ENCODE results near the gene NABP1.
A peak's percentile ranks its signal among the peaks of the same experiment; 100 is the strongest.

The NABP1 gene

GRCh38 chr2:191676790-191677645, 918 bp upstream of the NABP1 start:
- no peak for TF ChIP-seq EP300 (IDR thresholded peaks at IDR 0.05; ENCODE audit: borderline replicate concordance)
- no peak for TF ChIP-seq ZBTB7A (IDR thresholded peaks at IDR 0.05; ENCODE audit: low read depth)
- no peak for TF ChIP-seq TCF12 (IDR thresholded peaks at IDR 0.05; ENCODE audit: low read depth)
- TF ChIP-seq CREB1 (IDR thresholded peaks at IDR 0.05; ENCODE audit: low read depth), result no peak
- no peak for TF ChIP-seq EGR1 (IDR thresholded peaks at IDR 0.05)
- no peak for TF ChIP-seq USF1 (IDR thresholded peaks at IDR 0.05)
- no peak for TF ChIP-seq CEBPB (IDR thresholded peaks at IDR 0.05)
- no peak for TF ChIP-seq TAF1 (IDR thresholded peaks at IDR 0.05; ENCODE audit: low read depth)
- TF ChIP-seq REST (IDR thresholded peaks at IDR 0.05; ENCODE audit: low read depth), result no peak
- TF ChIP-seq TEAD4 (IDR thresholded peaks at IDR 0.05), result no peak
- TF ChIP-seq YY1 (IDR thresholded peaks at IDR 0.05; ENCODE audit: low read depth), result no peak
- no peak for TF ChIP-seq FOXM1 (IDR thresholded peaks at IDR 0.05; ENCODE audit: borderline replicate concordance, low read depth)
- no peak for TF ChIP-seq RAD21 (IDR thresholded peaks at IDR 0.05; ENCODE audit: low read depth)
- TF ChIP-seq, protein P1, sequence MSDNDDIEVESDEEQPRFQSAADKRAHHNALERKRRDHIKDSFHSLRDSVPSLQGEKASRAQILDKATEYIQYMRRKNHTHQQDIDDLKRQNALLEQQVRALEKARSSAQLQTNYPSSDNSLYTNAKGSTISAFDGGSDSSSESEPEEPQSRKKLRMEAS (IDR thresholded peaks at IDR 0.05), result no peak
- TF ChIP-seq NFIC (IDR thresholded peaks at IDR 0.05), result no peak

GRCh38 chr2:191678437-191679100, 633 bp downstream of the NABP1 start:
- TF ChIP-seq CEBPB (IDR thresholded peaks at IDR 0.05) (no peak), EGR1 (IDR thresholded peaks at IDR 0.05) (no peak), TCF12 (IDR thresholded peaks at IDR 0.05; ENCODE audit: low read depth) (no peak), YY1 (IDR thresholded peaks at IDR 0.05; ENCODE audit: low read depth) (no peak), TEAD4 (IDR thresholded peaks at IDR 0.05) (no peak), USF1 (IDR thresholded peaks at IDR 0.05) (peak; percentile 51; the same call in 1 of the 2 replicates), EP300 (IDR thresholded peaks at IDR 0.05; ENCODE audit: borderline replicate concordance) (0 out of 2 replicates have a peak, but pooled peaks have one; percentile 2), ZBTB7A (IDR thresholded peaks at IDR 0.05; ENCODE audit: low read depth) (no peak; the same call in 1 of the 2 replicates), CREB1 (IDR thresholded peaks at IDR 0.05; ENCODE audit: low read depth) (no peak), TAF1 (IDR thresholded peaks at IDR 0.05; ENCODE audit: low read depth) (no peak)
- TF ChIP-seq, protein P1 (IDR thresholded peaks at IDR 0.05), result peak; percentile 88

- TF ChIP-seq CEBPB (IDR thresholded peaks at IDR 0.05) (peak; percentile 11; the same call in 1 of the 2 replicates), TAF1 (IDR thresholded peaks at IDR 0.05; ENCODE audit: low read depth) (no peak)
These were observed 2.1 kb downstream of the NABP1 start for GRCh38 chr2:191679818-191680600.

DNA sequence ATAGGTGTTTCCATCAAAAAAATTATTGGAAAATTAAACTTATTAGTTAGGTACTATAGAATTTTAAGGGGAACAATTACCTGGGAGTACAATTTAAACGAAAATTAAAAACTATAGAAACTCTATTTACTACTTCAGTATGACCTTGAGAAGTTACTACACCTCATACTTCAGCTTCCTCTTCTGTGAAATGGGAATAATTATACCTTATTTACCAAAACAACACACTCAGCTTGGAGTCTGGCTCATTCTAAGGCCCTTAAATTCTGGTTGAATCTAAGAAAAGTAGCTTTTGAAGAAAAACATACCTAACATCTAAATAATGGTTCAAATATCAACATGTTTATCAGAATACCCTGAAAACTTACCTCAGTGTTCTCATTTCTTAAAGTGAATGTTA, 2.7 kb downstream of the NABP1 start:
- no peak for TF ChIP-seq TAF1 (IDR thresholded peaks at IDR 0.05; ENCODE audit: low read depth)
- no peak for TF ChIP-seq RAD21 (IDR thresholded peaks at IDR 0.05; ENCODE audit: low read depth)
- TF ChIP-seq TEAD4 (IDR thresholded peaks at IDR 0.05), result no peak

- TF ChIP-seq ZBTB7A (IDR thresholded peaks at IDR 0.05; ENCODE audit: low read depth), result no peak
- TF ChIP-seq REST (IDR thresholded peaks at IDR 0.05; ENCODE audit: low read depth), result no peak
- no peak for TF ChIP-seq USF1 (IDR thresholded peaks at IDR 0.05)
- TF ChIP-seq FOXM1 (IDR thresholded peaks at IDR 0.05; ENCODE audit: borderline replicate concordance, low read depth), result no peak
These were observed 4.2 kb downstream of the NABP1 start for GRCh38 chr2:191682126-191682525.

Measured in Ishikawa (cell line).